Activated CD8-positive, alpha-beta T cell treated with anti-CD3 and anti-CD28 coated beads, Interleukin-2, amount 10 ng/mL, durations not matched to agents 7 days and 5 days (primary cell): ENCODE results near the gene RPL38. TPM values are rescaled to one million over a fixed set of nuclear protein-coding genes. Genes with fewer than 3 reads are reported as not detected.

Source experiments
- ATAC-seq: fragments of 150-1000 bp; cut with Tn5 transposase; one replicate; pipeline ENCODE4 v1.10.0; 2021; ENCODE audit warnings: moderate library complexity
- CTCF ChIA-PET: fragments of 350-600 bp; sonication (Branson Sonifier 250); formaldehyde crosslinking; loops from one replicate; lab custom pipeline; 2021; ENCODE audit warnings: antibody characterized with exemption; lab: Charles Lee
- POLR2A ChIA-PET: fragments of 350-600 bp; sonication (Branson Sonifier 250); formaldehyde crosslinking; loops from one replicate; lab custom pipeline; 2021; ENCODE audit warnings: antibody characterized with exemption; lab: Charles Lee
- DNase-seq: peaks from one replicate; pipeline ENCODE4 v3.0.0-alpha.2; 2020
- H3K27ac Mint-ChIP-seq: one replicate; pipeline ENCODE4 v1.8.0; 2021; ENCODE audit warnings: mild to moderate bottlenecking, mixed read lengths
- H3K27me3 Mint-ChIP-seq: one replicate; pipeline ENCODE4 v1.8.0; 2021; ENCODE audit warnings: low read depth, mixed read lengths
- H3K36me3 Mint-ChIP-seq: one replicate; pipeline ENCODE4 v1.8.0; 2021; ENCODE audit warnings: low read depth, mixed read lengths
- H3K4me1 Mint-ChIP-seq: one replicate; pipeline ENCODE4 v1.8.0; 2021; ENCODE audit warnings: low read depth, mixed read lengths
- H3K4me3 Mint-ChIP-seq: one replicate; pipeline ENCODE4 v1.8.0; 2021; ENCODE audit warnings: mild to moderate bottlenecking, mixed read lengths
- H3K9me3 Mint-ChIP-seq: one replicate; pipeline ENCODE4 v1.8.0; 2022; ENCODE audit warnings: mixed read lengths; ENCODE audit not compliant: insufficient read depth
- total RNA-seq, 2 experiments: library from RNA; stranded (reverse); gene quantifications; one replicate each; pipeline ENCODE4 v1.2.3, GENCODE V29; 2021

The RPL38 gene
- total RNA-seq, 2 experiments from 2014 or later = 959 to 1,020 TPM

DNA sequence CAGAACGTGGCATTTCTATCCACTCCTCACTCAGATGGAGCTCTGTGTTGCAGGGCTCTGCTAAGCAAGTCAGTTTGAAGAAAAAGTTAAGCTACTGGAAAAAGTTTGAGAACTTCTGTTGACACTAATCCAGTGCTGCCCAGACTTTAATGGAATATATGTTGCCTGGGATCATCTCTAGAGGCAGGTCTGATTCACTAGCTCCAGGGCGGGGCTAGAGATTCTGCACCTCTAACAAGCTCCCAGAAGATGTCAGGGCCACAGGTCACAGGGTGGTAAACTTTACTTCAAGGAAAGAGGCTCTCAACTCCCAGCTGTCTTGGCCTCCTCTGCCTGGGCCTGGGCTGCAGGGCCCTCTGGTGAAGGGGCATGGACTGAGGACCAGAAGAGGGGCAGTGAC, 16.7 kb downstream of the RPL38 start:
- POLR2A ChIA-PET = no interaction called here
- no peaks in the 10 kb centered on the region for H3K9me3 Mint-ChIP-seq

DNA sequence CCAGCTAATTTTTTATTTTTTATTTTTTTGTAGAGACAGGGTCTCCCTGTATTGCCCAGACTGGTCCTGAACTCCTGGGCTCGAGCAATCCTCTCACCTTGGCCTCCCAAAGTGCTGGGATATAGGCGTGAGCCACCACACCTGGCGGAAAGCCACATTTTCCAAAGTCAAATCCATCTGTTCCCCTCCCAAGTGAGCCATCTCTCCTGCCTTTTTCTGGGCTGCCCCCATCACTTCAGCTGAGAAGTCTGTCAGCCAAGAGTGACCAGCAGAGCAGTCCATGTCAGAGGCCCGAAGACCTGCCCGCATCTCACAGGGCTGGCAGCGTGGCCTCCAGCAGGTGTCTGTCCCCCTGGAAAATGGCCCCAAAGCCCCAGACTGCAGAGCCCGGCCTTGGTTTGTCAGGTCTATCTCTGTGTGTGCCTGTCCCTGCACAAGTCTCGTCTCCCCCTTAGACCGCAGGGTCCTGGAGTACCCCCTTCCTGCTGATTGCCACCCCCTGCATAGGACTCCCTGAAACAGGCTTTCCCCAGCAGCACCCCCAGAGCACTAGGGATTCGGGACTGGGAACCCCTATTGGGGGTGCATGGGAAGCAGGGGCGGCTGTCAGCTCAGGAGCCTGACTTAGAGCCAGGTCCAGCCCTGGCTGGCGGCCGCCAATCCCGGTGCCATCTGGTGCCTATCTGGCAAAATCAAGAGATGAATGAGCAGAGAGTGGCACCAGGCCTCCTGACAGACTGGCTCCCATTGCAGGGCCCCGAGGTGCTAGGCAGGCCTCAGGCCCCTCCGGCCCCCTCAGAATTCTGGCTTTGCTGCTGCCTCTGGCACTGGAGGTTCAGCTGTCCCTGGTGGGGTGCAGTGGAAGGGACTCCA, 17.7 kb downstream of the RPL38 start:
- no peak for DNase-seq
- Mint-ChIP-seq H3K9me3 (no peaks in the 10 kb centered on the region), H3K36me3 (no peaks in the 10 kb centered on the region), H3K27me3 (no peaks in the 10 kb centered on the region), H3K4me3 (no peak overlapping the region), H3K27ac (no peak overlapping the region), H3K4me1 (peaks cover 3% of the 10 kb centered on the region)
- ChIA-PET POLR2A (no interaction called here), CTCF (no interaction called here)
- ATAC-seq = no peak

More for the DNA sequence above, 16.7 kb downstream of the RPL38 start:
- Mint-ChIP-seq H3K4me3 (no peak overlapping the region), H3K27me3 (no peaks in the 10 kb centered on the region), H3K36me3 (no peaks in the 10 kb centered on the region), H3K4me1 (peaks cover 12% of the 10 kb centered on the region), H3K27ac (no peak overlapping the region)
- CTCF ChIA-PET = no interaction called here
- ATAC-seq (no peak), DNase-seq (no peak)

DNA sequence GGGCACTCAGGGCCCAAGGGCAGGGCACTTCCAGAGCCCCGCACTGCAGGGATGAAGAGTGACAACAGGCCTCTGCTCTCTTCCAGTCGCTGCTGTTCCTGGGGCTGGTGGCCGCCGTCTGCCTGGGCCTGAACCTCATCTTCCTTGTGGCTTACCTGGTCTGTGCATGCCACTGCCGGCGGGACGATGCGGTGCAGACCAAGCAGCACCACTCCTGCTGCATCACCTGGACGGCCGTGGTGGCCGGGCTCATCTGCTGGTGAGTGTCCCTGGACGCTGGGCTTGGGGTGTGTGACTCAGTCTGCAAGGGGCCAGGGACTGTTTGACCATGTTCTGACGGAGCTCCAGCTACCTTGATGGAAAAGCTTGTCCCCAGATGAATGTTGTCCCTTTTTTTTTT, 18.9 kb downstream of the RPL38 start:
- ChIA-PET POLR2A (interaction anchor here (0.9 kb wide), 1 partner anchor 32 kb away, joined by 3 read pairs; no protein-coding TSS in a partner anchor), CTCF (no interaction called here)
- Mint-ChIP-seq H3K4me3 (no peak overlapping the region), H3K4me1 (no peaks in the 10 kb centered on the region), H3K27ac (no peak overlapping the region), H3K36me3 (no peaks in the 10 kb centered on the region), H3K9me3 (no peaks in the 10 kb centered on the region), H3K27me3 (no peaks in the 10 kb centered on the region)
- no peak for ATAC-seq
- DNase-seq = no peak

DNA sequence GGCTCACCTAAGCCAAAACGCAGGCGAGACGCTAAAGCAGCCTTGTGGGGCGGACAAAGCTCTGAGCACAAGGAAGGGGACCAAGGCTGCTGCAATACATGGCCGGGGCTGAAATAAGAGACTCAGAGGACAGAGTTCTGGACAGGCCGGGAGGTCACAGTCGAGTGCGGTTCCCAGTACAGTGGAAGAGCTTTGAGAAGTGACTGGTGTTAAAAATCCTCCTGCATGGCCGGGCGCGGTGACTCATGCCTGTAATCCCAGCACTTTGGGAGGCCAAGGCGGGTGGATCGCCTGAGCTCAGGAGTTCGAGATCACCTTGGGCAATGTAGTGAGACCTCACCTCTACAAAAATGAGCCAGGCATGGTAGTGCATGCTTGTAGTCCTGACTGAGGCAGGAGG, 20.4 kb downstream of the RPL38 start:
- ATAC-seq (no peak), DNase-seq (no peak)
- Mint-ChIP-seq H3K4me3 (no peak overlapping the region), H3K27ac (no peak overlapping the region), H3K9me3 (no peaks in the 10 kb centered on the region), H3K27me3 (no peaks in the 10 kb centered on the region), H3K36me3 (no peaks in the 10 kb centered on the region), H3K4me1 (no peaks in the 10 kb centered on the region)
- ChIA-PET CTCF (no interaction called here), POLR2A (no interaction called here)

DNA sequence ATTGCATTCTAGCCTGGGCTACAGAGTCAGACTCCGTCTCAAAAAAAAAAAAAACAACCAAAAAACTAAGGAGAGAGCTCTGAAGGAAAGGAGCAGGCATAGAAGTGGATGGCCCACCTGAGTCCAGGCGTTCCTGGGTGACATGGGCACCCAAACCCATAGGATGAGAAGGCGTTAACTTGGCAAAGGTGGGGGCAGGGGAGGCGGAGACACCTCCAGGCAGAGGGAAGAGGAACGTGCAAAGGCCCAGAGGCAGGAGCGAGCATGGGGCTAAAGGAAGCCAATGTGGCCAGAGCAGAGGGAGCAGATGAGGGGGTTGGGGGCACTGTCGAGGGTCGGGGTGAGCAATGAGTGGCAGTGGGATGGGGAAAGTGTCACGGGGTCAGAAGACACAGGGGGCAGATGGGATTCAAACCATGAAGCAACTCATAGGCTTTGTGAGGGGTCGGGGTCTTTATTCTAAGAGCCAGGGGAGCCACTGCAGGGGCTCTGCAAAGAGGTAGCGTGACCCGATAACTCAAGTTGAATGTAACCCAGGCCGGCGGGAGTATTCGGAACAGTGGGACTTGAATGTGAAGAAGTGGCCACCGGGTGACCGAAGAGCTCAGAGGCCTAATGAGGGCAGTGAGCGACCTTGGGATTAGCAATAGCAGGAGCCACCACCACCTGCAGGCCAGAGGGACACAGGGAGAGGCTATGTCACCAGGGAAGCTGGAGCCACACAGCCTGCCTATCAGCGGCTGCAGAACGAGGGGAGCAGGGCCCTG, 21.7 kb downstream of the RPL38 start:
- DNase-seq (no peak), ATAC-seq (no peak)
- Mint-ChIP-seq H3K27ac (no peak overlapping the region), H3K4me1 (no peaks in the 10 kb centered on the region), H3K9me3 (no peaks in the 10 kb centered on the region), H3K27me3 (no peaks in the 10 kb centered on the region), H3K4me3 (no peak overlapping the region), H3K36me3 (no peaks in the 10 kb centered on the region)
- CTCF ChIA-PET = interaction anchor here (1.2 kb wide), 1 partner anchor 12 kb away, joined by 3 read pairs; no protein-coding TSS in a partner anchor
- POLR2A ChIA-PET = no interaction called here

DNA sequence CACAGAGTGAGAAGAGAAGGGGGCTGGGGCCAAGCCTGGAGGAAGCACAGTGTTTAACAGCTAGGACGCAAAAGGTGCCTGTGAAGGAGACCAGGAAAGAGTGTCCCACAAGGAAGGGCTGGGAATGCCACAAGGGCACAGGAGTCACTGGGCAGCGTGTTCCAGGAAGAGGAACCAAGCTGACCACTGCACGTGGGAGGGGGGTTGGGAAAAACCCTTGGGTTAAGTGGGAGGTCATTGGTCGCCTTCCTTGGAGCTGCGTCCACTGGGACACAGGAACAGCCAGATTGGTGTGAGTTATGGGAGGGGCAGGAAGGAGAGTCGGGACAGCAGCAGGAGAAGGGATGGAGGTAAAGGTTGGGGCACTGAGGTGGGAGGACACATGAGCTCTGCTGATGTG, 22.8 kb downstream of the RPL38 start:
- CTCF ChIA-PET = interaction anchor here (1.2 kb wide), 1 partner anchor 11 kb away, joined by 3 read pairs; no protein-coding TSS in a partner anchor
- H3K4me1 Mint-ChIP-seq = no peaks in the 10 kb centered on the region
- POLR2A ChIA-PET = no interaction called here
- ATAC-seq = no peak
- DNase-seq = no peak
- no peaks in the 10 kb centered on the region for H3K27me3 Mint-ChIP-seq
- H3K27ac Mint-ChIP-seq = no peak overlapping the region
- H3K9me3 Mint-ChIP-seq = no peaks in the 10 kb centered on the region
- H3K4me3 Mint-ChIP-seq = no peak overlapping the region
- H3K36me3 Mint-ChIP-seq = no peaks in the 10 kb centered on the region

DNA sequence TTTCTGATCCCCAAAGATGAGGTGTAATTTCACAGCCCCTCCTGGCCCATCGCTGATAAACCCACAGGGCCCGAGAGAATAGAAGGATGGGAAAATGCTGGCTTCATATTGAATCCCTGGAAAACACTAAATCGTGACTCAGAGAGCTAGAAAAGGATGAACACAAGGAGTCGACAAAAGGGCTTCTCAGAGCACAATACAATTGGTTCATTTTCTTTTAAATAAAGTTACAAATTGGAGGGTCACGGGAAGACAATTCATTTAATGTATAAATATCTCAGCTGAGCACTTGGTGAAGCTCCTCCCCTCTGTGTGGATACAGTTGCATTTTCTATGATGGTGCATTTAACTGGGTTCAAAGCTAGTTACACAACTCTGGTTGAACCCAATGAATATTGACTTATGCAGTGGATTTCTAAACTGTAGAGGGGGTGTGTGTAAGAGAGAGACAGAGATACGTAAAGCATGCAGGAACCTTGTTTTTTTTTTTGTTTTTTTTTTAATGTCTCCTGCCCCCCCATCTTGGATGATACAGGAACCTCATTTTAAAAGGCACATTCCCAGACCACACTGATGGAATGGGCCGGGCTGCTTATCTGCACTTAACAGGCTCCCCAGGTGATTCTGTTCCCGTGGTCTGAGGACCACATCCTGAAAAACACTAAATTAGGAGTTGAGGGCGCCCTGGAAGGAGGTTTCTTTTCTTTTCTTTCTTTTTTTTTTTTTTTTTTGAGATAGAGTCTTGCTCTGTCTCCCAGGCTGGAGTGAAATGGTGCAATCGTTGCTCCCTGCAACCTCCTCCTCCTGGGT, 24.0 kb downstream of the RPL38 start:
- Mint-ChIP-seq H3K9me3 (no peaks in the 10 kb centered on the region), H3K4me1 (no peaks in the 10 kb centered on the region), H3K27me3 (no peaks in the 10 kb centered on the region), H3K36me3 (no peaks in the 10 kb centered on the region), H3K4me3 (no peak overlapping the region), H3K27ac (no peak overlapping the region)
- ATAC-seq (no peak), DNase-seq (no peak)
- CTCF ChIA-PET = no interaction called here
- POLR2A ChIA-PET = no interaction called here

DNA sequence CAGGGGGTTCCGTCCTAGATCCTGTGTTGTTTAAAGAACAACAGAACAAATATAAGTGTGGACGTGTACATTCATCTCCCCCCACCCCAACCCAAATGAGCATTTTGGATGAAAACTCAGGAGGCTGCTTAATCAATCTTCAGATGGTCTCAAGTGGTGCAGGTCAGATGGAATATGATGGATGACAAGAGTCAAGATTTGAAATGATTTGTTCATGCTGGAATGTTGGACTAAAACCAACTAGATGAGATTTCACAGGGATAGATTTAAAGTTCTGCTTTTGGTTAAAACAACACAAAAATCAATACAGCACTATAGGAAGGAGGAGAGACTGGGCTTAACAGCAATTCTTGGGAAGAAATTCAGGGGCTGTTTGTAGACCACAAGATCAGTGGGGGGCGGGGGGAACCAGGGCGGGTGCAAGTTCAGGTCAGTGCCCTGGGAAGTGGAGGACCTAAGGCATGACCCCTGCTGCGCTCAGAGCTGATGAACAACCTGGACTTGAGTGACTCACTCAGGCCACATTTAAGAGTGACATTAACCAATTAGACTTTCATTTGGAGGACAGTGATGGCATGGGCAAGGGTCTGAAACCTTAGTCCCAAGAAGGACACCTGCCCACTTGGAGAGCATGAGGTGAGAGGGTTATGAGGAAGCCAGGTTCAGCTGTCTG, 25.0 kb downstream of the RPL38 start:
- H3K9me3 Mint-ChIP-seq = no peaks in the 10 kb centered on the region

DNA sequence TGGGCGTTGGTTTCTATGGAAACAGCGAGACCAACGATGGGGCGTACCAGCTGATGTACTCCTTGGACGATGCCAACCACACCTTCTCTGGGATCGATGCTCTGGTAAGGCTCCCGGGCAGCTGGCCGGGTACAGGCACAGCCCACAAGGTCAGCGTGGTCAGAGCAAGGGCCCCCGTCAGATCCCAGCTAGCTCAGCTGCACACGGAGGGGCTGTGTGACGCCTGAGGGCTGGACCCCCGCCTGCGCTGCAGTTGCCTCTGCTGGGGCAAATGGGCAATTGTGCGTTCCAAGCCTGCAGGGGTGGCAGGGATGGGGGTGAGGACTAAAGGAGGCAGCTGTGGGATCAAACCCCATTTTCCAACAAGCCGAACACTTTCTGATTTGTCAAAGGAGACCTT, 27.4 kb downstream of the RPL38 start:
- Mint-ChIP-seq H3K27ac (no peak overlapping the region), H3K9me3 (no peaks in the 10 kb centered on the region), H3K4me3 (no peak overlapping the region), H3K36me3 (no peaks in the 10 kb centered on the region), H3K27me3 (no peaks in the 10 kb centered on the region), H3K4me1 (no peaks in the 10 kb centered on the region)
- DNase-seq (no peak), ATAC-seq (no peak)
- ChIA-PET POLR2A (interaction anchor here (0.7 kb wide), 1 partner anchor 266 kb away, joined by 3 read pairs; no protein-coding TSS in a partner anchor), CTCF (interaction anchor here (0.9 kb wide), 1 partner anchor 137 kb away, joined by 4 read pairs; the partner anchor contains the start of gene GPR142)

More for the DNA sequence above, 25.0 kb downstream of the RPL38 start:
- ChIA-PET CTCF (no interaction called here), POLR2A (interaction anchor here (1.0 kb wide), 1 partner anchor 134 kb away, joined by 3 read pairs; no protein-coding TSS in a partner anchor)
- Mint-ChIP-seq H3K4me3 (no peak overlapping the region), H3K27me3 (no peaks in the 10 kb centered on the region), H3K27ac (no peak overlapping the region), H3K4me1 (no peaks in the 10 kb centered on the region), H3K36me3 (no peaks in the 10 kb centered on the region)
- no peak for ATAC-seq
- DNase-seq = no peak

DNA sequence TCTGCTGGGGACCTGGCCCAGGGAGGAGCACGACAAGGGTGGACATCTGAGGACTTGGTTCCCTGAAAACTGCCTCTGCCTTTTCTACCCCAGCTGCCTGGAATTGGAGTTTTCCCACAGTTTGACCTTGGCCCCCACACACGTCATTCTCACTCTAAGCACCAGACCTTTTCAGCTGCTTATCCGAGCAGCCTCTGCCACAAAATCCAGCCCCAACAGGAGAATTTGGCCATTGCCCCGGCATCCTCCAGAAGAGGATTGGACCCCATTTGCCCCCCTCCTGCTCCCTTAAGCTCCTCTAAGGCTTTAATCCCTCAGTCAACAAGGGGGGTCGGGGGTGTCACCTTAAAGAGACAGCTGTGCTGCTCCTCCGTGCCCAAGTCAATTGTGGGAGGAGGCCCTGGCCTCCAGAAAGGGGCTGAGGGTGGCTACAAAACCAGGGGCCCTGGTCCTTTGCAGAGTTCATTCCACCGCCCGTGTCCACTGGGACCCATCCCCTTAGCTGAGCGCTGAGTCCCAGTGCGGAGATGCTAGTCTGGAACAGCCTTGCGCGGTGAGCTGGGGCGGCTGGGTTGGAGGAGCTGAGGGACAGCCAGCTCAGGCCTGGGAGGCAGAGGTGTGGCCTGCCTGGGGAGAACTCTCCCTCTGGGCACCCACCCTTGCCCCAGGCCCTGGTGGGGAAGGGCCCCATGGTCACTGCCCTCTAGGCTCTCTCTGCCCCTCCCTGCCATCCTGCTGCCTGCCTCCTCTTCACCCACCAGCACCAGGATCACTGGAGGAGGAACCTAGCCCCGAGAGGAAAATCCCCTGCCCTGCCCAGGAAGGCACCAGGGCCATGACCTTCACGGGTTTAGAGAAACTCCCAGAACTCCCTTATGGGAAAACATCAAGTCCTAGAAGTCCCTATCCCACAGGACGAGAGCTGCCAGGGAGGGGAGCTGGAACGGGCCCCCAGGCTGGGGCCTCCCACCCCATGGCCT, 28.7 kb downstream of the RPL38 start:
- ChIA-PET POLR2A (interaction anchor here (0.5 kb wide), 1 partner anchor 281 kb away, joined by 3 read pairs; no protein-coding TSS in a partner anchor), CTCF (interaction anchor here (1.4 kb wide), 1 partner anchor 26 kb away, joined by 3 read pairs; no protein-coding TSS in a partner anchor)
- no peak for DNase-seq
- H3K27ac Mint-ChIP-seq = no peak overlapping the region
- H3K4me3 Mint-ChIP-seq = no peak overlapping the region
- no peaks in the 10 kb centered on the region for H3K4me1 Mint-ChIP-seq
- H3K27me3 Mint-ChIP-seq = no peaks in the 10 kb centered on the region
- no peaks in the 10 kb centered on the region for H3K36me3 Mint-ChIP-seq
- ATAC-seq = no peak
- H3K9me3 Mint-ChIP-seq = no peaks in the 10 kb centered on the region
